Esophagus squamous epithelium (tissue), 4 donors: ENCODE data around the gene P2RX2.

Source experiments
- POLR2A ChIP-seq, 4 donors: fragments of 450-650 bp; IDR thresholded peaks; one replicate each; pipeline ENCODE4 v1.6.1; 2017; ENCODE audit warnings: antibody characterized with exemption in 4 of 4, mild to moderate bottlenecking in 4 of 4, moderate library complexity in 3 of 4
- TF ChIP-seq, protein P1 (sequence below), 6 experiments: fragments of 450-650 bp in 4 of 6; fragments of 200-600 bp in 2 of 6; sonication (generic) in 2 of 6; IDR thresholded peaks; one replicate each; pipeline ENCODE4 v1.5.1; 2016 to 2019; ENCODE audit warnings: antibody characterized with exemption in 6 of 6, mild to moderate bottlenecking in 4 of 6, moderate library complexity in 4 of 6

DNA sequence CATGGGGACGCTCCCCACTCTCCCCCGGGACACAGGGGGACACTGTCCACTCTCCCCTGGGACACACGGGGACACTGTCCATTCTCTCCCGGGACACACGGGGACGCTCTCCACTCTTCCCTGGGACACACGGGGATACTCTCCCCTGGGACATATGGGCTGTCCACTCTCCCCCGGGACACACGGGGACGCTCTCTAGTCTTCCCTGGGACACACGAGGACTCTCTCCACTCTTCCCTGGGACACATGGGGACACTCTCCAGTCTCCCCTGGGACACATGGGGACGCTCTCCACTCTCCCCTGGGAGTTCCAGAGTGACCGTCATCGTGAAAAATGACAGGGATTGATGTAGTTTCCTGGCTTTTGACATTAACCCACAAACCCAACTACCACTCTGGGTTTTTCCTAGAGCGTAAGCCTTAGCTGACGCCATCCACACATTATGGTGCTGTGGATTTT, 3.0 kb upstream of the P2RX2 start:
- TF ChIP-seq POLR2A (IDR thresholded peaks at IDR 0.05), result no peak
- TF ChIP-seq, protein P1, sequence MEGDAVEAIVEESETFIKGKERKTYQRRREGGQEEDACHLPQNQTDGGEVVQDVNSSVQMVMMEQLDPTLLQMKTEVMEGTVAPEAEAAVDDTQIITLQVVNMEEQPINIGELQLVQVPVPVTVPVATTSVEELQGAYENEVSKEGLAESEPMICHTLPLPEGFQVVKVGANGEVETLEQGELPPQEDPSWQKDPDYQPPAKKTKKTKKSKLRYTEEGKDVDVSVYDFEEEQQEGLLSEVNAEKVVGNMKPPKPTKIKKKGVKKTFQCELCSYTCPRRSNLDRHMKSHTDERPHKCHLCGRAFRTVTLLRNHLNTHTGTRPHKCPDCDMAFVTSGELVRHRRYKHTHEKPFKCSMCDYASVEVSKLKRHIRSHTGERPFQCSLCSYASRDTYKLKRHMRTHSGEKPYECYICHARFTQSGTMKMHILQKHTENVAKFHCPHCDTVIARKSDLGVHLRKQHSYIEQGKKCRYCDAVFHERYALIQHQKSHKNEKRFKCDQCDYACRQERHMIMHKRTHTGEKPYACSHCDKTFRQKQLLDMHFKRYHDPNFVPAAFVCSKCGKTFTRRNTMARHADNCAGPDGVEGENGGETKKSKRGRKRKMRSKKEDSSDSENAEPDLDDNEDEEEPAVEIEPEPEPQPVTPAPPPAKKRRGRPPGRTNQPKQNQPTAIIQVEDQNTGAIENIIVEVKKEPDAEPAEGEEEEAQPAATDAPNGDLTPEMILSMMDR (IDR thresholded peaks at IDR 0.05), result no peak
